Measurements from ENCODE around the gene ATP8A1. TPM values are rescaled to one million over a fixed set of nuclear protein-coding genes. Genes with fewer than 3 reads are reported as not detected.

ATP8A1 gene
- total RNA-seq, 4 donors from 2014 or later = 21.3 to 34.7 (median 25.9) TPM

DNA sequence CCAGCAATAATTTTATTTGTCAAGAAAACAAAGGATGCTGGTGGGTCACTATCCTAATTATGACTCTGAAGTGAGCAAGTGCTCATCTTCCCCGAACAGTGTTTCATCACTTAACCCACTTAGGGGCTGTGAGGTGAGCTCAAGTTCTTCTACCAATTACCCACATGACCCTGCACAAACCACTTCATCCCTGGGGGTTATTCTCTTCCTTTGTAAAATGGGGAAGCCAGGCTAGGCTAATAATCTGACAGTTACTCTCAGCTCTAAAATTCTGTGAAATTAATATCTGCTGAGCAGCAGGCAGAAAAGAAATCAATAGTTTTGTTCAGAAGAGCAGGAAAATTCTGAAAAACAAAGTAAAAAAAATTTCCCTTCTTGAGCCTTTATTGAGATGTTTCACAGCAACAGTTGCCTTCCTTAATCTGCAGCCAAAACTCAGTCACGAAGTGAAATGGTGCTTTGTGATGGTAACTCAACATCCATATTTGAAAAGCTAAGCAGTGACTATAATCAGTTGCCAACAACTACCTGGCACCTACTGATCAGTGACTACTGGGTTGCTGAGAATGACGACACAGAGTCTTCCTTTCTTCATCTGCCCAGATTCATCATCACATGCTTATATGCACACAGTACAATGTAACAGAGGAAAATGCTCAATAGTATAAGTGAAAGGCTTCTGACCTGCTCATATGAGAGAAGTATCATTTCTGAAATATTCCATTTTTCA, 24.1 kb downstream of the ATP8A1 start:
- no peak for TF ChIP-seq POLR2A (IDR thresholded peaks at IDR 0.05)
- TF ChIP-seq, protein P1, sequence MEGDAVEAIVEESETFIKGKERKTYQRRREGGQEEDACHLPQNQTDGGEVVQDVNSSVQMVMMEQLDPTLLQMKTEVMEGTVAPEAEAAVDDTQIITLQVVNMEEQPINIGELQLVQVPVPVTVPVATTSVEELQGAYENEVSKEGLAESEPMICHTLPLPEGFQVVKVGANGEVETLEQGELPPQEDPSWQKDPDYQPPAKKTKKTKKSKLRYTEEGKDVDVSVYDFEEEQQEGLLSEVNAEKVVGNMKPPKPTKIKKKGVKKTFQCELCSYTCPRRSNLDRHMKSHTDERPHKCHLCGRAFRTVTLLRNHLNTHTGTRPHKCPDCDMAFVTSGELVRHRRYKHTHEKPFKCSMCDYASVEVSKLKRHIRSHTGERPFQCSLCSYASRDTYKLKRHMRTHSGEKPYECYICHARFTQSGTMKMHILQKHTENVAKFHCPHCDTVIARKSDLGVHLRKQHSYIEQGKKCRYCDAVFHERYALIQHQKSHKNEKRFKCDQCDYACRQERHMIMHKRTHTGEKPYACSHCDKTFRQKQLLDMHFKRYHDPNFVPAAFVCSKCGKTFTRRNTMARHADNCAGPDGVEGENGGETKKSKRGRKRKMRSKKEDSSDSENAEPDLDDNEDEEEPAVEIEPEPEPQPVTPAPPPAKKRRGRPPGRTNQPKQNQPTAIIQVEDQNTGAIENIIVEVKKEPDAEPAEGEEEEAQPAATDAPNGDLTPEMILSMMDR (IDR thresholded peaks at IDR 0.05) = no peak
- no peaks in the 10 kb centered on the region for H3K36me3 ChIP-seq
- H3K27me3 ChIP-seq = no peaks in the 10 kb centered on the region
- no peaks in the 10 kb centered on the region for H3K9me3 ChIP-seq
- no peak for DNase-seq
- intact Hi-C loops (cut with DNase I; ENCODE audit: low total_unique reads) = no loop called here
- no peaks in the 10 kb centered on the region for H3K4me1 ChIP-seq
- H3K27ac ChIP-seq = no peak overlapping the region
- no peak overlapping the region for H3K4me3 ChIP-seq

DNA sequence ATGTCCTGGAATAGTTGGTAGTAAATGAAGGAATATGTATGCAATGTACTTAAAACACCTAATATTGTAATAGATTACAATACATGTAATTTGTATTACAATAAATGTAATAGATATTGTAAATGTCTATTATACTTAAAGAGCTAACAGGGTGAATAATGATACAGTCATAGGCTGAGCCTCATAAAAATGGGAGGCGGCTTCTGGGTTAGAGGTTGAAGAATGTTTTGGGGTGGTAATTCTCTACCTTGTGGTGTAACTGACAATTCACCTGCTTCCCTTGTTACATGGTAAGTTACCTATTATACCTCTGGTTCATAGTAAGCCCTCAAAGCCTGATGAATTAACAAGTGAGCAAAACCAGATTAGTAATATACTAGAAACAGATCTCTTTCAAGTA, 26.0 kb downstream of the ATP8A1 start:
- DNase-seq = no peak
- intact Hi-C loops (cut with DNase I; ENCODE audit: low total_unique reads) = no loop called here
- Histone ChIP-seq H3K27me3 (no peaks in the 10 kb centered on the region), H3K4me1 (no peaks in the 10 kb centered on the region), H3K36me3 (no peaks in the 10 kb centered on the region), H3K4me3 (no peak overlapping the region), H3K27ac (no peak overlapping the region), H3K9me3 (no peaks in the 10 kb centered on the region)
- TF ChIP-seq, protein P1 (IDR thresholded peaks at IDR 0.05) = no peak
- TF ChIP-seq POLR2A (IDR thresholded peaks at IDR 0.05) = no peak

DNA sequence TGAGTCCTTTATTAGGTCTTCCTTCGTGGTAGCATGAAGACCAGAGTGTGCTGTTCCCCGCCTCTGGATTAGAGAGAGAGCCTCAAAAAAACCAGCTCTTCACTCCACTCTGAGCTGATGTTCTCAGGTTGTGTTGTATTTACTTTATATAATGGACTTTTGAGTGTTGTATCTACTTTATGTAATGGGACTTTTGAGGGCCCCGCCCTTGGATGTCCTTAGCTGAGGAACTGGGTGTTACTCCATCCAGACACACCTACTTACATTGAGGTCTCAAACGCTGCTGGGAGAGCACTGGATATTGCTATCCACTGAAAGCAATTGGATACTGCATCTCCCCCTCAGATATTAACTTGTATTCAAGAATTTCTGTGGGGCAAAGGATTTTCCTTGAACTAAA, 28.2 kb downstream of the ATP8A1 start:
- Histone ChIP-seq H3K9me3 (no peaks in the 10 kb centered on the region), H3K36me3 (no peaks in the 10 kb centered on the region), H3K4me3 (no peak overlapping the region), H3K27me3 (no peaks in the 10 kb centered on the region), H3K4me1 (no peaks in the 10 kb centered on the region), H3K27ac (no peak overlapping the region)
- DNase-seq = no peak
- TF ChIP-seq POLR2A (IDR thresholded peaks at IDR 0.05) = no peak
- TF ChIP-seq, protein P1 (IDR thresholded peaks at IDR 0.05) = no peak
- intact Hi-C loops (cut with DNase I; ENCODE audit: low total_unique reads) = no loop called here

DNA sequence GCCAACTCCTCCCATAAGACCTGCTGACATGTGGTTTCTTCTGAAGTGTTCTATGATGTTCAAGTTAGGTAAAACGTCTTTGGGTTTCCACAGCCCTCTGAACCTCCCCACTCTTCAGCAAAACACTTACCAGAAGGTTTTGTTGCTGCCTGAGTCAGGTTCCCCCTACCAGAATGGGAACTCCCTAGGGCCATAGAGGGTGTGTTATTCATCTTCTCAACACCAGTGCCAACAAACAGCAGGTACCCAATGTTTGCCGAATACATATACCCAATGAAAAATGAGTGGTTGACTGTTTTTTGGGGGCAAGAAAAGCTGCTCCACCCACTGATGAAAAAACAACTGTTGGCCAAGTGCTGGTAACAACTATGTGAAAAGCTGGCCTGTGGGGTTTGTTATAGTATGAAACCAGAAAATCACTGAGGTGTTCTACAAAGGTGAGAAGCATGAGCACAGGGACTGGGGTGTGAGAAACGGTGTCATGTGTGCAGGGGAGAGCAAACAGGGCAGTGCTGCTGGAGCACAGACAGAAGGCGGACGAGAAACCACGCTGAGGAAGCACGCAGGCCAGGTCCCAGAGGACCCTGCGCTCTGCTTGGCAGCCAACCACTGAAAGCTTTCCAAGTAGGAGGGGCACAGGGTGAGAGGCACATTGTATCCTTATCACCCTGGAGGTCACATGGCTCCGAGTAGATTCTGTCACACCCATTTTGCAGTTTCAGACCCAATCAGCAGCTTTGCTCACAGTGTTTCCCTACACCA, 28.8 kb downstream of the ATP8A1 start:
- no peak overlapping the region for H3K4me3 ChIP-seq
- no peaks in the 10 kb centered on the region for H3K9me3 ChIP-seq
- H3K36me3 ChIP-seq = no peaks in the 10 kb centered on the region
- intact Hi-C loops (cut with DNase I; ENCODE audit: low total_unique reads) = no loop called here
- no peaks in the 10 kb centered on the region for H3K4me1 ChIP-seq
- DNase-seq = peak; percentile 45 to 55
- H3K27me3 ChIP-seq = no peaks in the 10 kb centered on the region
- TF ChIP-seq POLR2A (IDR thresholded peaks at IDR 0.05) = no peak
- TF ChIP-seq, protein P1 (IDR thresholded peaks at IDR 0.05) = no peak
- H3K27ac ChIP-seq = no peak overlapping the region

DNA sequence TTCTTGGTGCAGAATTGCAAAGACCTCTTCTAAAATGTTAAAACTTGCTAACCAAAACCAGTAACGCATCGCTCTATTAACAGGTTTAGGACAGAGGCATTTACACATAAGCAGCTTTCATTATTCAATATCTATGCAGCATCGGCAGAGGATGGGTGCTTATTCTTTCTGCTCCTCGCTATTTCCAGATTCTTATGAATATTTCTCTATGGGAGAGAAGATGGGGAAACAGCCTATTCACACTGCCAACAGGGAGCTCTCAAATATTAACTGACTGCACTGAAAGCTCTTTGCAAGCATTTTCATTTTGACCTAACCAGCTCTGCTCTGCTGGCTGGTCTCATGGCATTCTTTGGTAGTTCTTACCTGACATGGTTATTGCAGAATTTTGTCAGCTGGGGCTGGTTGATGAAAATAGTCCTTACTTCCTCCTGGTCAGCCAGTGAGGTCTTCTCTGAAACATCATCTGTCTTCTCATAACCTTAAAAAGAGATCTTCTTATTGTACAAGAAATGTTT, 30.2 kb downstream of the ATP8A1 start:
- no peaks in the 10 kb centered on the region for H3K36me3 ChIP-seq
- no peak for DNase-seq
- intact Hi-C loops (cut with DNase I; ENCODE audit: low total_unique reads) = no loop called here
- TF ChIP-seq, protein P1 (IDR thresholded peaks at IDR 0.05) = no peak
- no peak overlapping the region for H3K4me3 ChIP-seq
- no peaks in the 10 kb centered on the region for H3K9me3 ChIP-seq
- no peak overlapping the region for H3K27ac ChIP-seq
- H3K4me1 ChIP-seq = no peaks in the 10 kb centered on the region
- no peaks in the 10 kb centered on the region for H3K27me3 ChIP-seq
